AG09319 (cell line): ENCODE data around the gene CACNA2D1.

ENCODE experiments used
- DNase-seq: peaks from one replicate; pipeline ENCODE4 v3.0.0-alpha.2; 2010; ENCODE audit warnings: low read depth; ENCODE audit errors: extremely low read depth
- TF ChIP-seq, protein P1 (sequence below): IDR thresholded peaks from 2 replicates; pipeline ENCODE4 v1.5.1; 2011; ENCODE audit warnings: low read depth, mild to moderate bottlenecking, inconsistent platforms, low read length, moderate library complexity

Gene CACNA2D1

DNA sequence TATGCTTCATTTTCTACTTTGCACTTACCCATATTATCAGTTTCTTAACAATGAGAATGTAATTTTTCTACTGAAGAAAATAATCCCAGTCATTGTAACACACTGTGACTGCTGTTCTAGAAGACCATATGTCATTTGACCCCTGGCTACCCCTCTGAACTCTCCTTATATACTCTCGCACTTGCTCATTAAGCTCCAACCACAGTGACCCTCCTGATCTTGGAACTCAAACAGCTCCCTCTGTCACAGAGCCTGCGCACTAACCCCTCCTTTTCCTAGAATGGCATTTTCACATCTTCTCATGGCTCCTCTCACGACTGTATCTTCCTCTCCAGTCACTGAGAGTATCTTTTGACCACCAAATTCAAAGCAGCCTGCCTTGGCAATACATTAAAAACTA is 169.7 kb downstream of the CACNA2D1 start:
- no peak for DNase-seq
- TF ChIP-seq, protein P1, sequence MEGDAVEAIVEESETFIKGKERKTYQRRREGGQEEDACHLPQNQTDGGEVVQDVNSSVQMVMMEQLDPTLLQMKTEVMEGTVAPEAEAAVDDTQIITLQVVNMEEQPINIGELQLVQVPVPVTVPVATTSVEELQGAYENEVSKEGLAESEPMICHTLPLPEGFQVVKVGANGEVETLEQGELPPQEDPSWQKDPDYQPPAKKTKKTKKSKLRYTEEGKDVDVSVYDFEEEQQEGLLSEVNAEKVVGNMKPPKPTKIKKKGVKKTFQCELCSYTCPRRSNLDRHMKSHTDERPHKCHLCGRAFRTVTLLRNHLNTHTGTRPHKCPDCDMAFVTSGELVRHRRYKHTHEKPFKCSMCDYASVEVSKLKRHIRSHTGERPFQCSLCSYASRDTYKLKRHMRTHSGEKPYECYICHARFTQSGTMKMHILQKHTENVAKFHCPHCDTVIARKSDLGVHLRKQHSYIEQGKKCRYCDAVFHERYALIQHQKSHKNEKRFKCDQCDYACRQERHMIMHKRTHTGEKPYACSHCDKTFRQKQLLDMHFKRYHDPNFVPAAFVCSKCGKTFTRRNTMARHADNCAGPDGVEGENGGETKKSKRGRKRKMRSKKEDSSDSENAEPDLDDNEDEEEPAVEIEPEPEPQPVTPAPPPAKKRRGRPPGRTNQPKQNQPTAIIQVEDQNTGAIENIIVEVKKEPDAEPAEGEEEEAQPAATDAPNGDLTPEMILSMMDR: no peak

DNA sequence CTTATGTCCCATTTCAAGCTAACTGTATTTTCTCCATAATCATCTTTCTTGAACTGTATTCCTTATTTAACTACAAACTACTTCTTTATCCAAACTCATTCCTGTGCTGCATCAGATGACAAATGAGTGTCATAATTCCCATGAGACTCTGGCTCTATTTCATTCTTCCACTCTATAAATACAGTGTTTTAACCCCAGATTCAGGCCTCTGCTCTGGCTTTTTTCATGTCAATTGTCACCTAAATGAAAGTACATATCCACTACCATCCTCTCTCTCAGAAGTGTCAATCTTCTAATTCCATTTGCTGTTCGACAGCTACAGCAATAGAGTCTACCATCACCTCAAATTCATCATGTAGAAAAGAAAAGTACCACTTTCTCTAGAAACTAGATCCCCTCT is 172.7 kb downstream of the CACNA2D1 start:
- TF ChIP-seq, protein P1: no peak
- DNase-seq: no peak

DNA sequence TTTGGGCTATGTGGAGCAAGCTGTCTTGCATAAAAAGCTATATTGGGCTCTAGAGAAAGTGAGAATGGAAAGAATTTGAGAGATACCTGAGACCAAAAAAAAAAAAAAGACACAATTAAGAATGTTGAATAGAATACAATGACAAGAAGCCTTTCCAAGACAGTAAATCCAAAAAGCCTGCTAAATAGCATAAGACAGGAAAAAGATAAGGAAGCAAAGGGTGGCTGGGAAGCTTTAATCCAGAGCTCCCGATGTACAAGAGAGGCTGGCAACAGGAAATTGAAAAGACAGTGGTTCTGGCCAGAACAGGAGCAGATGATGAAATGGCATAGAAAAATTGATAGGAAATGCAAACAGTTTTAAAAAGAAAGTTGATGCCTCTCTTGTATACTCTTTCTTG is 174.9 kb downstream of the CACNA2D1 start:
- TF ChIP-seq, protein P1: no peak
- DNase-seq: no peak

DNA sequence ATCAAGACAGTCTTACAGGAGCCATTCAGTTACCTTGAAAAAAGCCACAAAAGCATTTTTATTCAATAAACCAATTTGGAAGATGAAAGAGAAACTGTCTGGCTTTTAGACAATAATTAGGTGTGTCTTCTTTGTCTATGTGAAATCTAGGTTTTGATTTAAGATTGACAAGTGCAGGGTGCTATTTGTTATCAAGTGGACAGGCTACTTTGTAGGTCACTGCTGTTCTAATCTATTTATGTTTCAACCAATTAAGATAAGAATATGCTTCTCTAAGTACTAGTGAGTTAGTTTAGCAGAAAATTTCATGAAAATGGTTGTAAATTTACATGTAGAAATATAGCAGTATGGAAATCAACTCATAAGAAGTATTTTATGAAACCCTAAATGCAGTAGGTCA is 177.5 kb downstream of the CACNA2D1 start:
- TF ChIP-seq, protein P1: no peak
- no peak for DNase-seq

DNA sequence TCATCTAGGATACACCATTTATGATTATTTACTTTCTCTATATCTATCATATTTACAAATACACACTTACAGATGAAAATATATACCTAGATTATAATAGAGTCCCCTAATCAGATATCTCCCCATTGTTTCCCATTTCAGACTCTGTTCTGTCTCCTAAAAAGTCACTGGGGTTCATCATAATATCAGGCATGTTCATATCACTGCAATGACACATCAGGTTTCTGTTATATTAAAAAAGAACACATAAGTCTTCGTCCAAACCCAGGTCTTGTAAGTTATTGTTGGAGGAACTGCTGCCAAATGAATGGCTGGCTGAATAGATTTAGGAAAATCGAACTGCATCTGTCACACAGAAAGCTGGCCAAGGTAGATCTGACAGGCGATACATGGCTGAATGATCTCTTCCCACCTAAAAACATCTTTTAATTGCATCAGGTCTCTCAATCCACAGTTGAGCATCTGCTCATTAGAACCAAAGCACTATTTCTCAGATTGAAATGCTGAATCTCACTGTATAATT is 178.7 kb downstream of the CACNA2D1 start:
- no peak for DNase-seq
- TF ChIP-seq, protein P1: no peak

DNA sequence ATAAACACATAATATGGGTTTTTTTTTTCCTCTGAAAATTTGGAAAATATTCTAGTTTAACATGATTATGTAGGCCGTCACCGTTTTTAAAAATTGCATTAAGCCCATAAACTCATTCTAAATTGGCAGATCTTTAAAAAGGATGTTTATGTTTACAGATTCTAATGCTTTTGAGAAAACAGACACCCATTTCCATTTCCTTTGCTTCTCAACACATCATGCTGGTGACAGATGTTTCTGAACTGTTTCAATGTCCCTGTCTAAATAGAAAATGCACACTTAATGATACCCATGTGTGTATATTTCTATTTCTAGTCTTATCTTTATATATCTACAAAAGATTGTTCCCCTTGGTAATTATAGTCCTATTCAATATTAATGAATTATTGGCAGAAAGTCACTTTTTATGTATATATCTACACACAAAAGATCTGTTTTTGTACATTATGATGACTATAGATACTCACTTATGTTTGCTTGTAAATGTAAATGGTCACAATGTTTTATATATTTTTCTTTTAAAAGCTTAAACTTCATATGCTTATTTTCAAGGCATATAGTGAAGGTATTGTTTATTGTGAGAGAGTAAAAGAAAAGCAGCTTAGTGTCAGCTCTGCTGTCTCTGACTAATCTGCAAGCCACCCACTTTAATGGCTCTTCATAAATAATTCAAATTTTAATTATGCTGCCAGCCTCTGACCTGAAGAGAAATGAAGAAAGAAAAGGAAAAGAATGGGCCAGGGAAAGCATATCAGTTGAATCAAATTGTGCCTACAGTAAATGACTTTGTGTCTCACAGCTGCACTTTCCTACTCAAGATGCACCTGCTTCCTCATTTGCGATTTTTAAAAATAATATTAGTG is 179.4 kb downstream of the CACNA2D1 start:
- TF ChIP-seq, protein P1: no peak
- no peak for DNase-seq

DNA sequence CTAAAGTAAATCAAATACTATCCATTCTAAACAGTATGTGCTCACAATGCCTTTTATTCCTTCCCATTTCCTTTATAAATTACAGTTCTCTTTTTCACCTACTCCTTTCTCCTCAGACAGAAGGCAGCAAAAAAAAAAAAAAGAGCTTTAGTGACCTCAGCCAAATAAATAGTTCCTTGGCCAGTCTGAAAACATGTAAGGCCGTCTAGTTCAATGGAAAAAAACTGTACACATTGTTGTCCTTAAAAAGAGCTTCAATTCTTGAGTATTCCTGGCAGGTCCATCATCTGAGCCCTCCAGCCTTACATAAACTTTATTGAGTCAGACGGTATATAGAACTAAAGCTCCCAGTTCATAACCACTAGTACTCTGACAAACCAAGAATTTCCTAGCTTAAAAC is 185.4 kb downstream of the CACNA2D1 start:
- TF ChIP-seq, protein P1: no peak
- no peak for DNase-seq
